A673 (cell line): Measurements from ENCODE around the gene SEMA5B. TPM values are rescaled to one million over a fixed set of nuclear protein-coding genes. Genes with fewer than 3 reads are reported as not detected.

Experiments
- BruUV-seq: library from RNA; stranded (reverse); fragments of 400-500 nt; replicated peaks from 2 replicates; lab custom pipeline; 2021; lab: Mats Ljungman, UMichigan
- CTCF ChIA-PET: fragments of 300-600 bp; sonication (Branson Sonifier 250); formaldehyde crosslinking; loops from one replicate; lab custom pipeline; 2022; ENCODE audit warnings: antibody characterized with exemption; lab: Charles Lee
- POLR2A ChIA-PET: fragments of 300-600 bp; sonication (Branson Sonifier 250); formaldehyde crosslinking; loops from one replicate; lab custom pipeline; 2022; ENCODE audit warnings: antibody characterized with exemption; ENCODE audit not compliant: low non-redundant PET; lab: Charles Lee
- DNase-seq: peaks from one replicate; pipeline ENCODE4 v3.0.0-alpha.2; 2015; ENCODE audit warnings: low spot score
- H3K27ac ChIP-seq: fragments of 200-600 bp; sonication (generic); 2 replicates; pipeline ENCODE4 v1.5.1; 2016; ENCODE audit warnings: mixed run types, low read depth, mild to moderate bottlenecking, mixed read lengths, antibody characterized with exemption, low read length; ENCODE audit not compliant: poor library complexity, severe bottlenecking
- H3K27me3 ChIP-seq: fragments of 200-600 bp; sonication (generic); replicated peaks from 2 replicates; pipeline ENCODE4 v1.6.1; 2017; ENCODE audit warnings: mixed run types, low read depth, mild to moderate bottlenecking, mixed read lengths, antibody characterized with exemption, low read length; ENCODE audit not compliant: insufficient read depth, poor library complexity
- H3K36me3 ChIP-seq: fragments of 200-600 bp; sonication (generic); 2 replicates; pipeline ENCODE4 v1.6.1; 2016; ENCODE audit warnings: mixed run types, mild to moderate bottlenecking, mixed read lengths, antibody characterized with exemption, low read length; ENCODE audit not compliant: insufficient read depth, poor library complexity, severe bottlenecking
- H3K4me1 ChIP-seq: fragments of 200-600 bp; sonication (generic); 2 replicates; pipeline ENCODE4 v1.6.1; 2017; ENCODE audit warnings: mixed run types, mild to moderate bottlenecking, mixed read lengths, antibody characterized with exemption, low read length; ENCODE audit not compliant: insufficient read depth, poor library complexity, severe bottlenecking
- H3K4me3 ChIP-seq: fragments of 200-600 bp; sonication (generic); 2 replicates; pipeline ENCODE4 v1.5.1; 2016; ENCODE audit warnings: low read depth, mixed run types, mild to moderate bottlenecking, mixed read lengths, low read length; ENCODE audit not compliant: poor library complexity, severe bottlenecking
- H3K9me3 ChIP-seq: fragments of 200-600 bp; sonication (generic); 2 replicates; pipeline ENCODE4 v1.6.1; 2016; ENCODE audit warnings: mixed run types, low read depth, mild to moderate bottlenecking, mixed read lengths, antibody characterized with exemption, low read length; ENCODE audit not compliant: poor library complexity, severe bottlenecking
- EZH2 ChIP-seq: fragments of 200-600 bp; sonication (generic); IDR thresholded peaks from 2 replicates; pipeline ENCODE4 v1.6.1; 2017; ENCODE audit warnings: borderline replicate concordance, low read depth, mild to moderate bottlenecking, mixed read lengths, antibody characterized with exemption, low read length; ENCODE audit not compliant: poor library complexity, severe bottlenecking
- intact Hi-C: fragments of 100-400 bp; cut with micrococcal nuclease; formaldehyde crosslinking; loops from one replicate; pipeline ENCODE4 v1.10.0; 2022; ENCODE audit not compliant: unreplicated experiment
- total RNA-seq: library from RNA; stranded (reverse); gene quantifications from 2 replicates; pipeline ENCODE4 v1.2.3, GENCODE V29; 2021
- TF ChIP-seq, protein P1 (sequence below): fragments of 300-800, 200-600 bp; sonication (generic); conservative IDR thresholded peaks from 2 replicates; pipeline ENCODE4 v1.5.1; 2017; ENCODE audit warnings: low read depth, mild to moderate bottlenecking, antibody characterized with exemption, low read length, moderate library complexity, mixed read lengths

Gene SEMA5B
- total RNA-seq, 1 experiment from 2014 or later, result 7.6 TPM

DNA sequence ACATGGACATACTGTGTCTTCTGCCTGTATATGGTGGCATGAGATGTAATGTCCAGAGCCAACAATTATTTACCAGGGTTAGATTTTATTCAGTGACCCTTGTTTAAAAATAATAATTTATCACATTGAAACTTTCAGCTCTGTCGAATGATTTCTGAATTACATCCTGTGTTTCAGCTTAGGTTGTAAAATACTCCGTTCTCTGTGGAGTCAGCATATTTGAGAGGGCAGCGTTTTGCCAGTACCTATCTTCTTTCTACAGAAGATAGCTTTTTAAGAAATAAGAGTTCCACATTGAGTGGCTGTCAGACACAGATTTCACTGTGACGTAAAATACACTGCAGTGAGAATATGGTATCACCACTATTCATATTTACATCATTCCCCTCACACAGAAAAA, 147.4 kb downstream of the SEMA5B start:
- H3K4me3 ChIP-seq, result no peak overlapping the region
- H3K4me1 ChIP-seq, result no peaks in the 10 kb centered on the region
- TF ChIP-seq, protein P1, sequence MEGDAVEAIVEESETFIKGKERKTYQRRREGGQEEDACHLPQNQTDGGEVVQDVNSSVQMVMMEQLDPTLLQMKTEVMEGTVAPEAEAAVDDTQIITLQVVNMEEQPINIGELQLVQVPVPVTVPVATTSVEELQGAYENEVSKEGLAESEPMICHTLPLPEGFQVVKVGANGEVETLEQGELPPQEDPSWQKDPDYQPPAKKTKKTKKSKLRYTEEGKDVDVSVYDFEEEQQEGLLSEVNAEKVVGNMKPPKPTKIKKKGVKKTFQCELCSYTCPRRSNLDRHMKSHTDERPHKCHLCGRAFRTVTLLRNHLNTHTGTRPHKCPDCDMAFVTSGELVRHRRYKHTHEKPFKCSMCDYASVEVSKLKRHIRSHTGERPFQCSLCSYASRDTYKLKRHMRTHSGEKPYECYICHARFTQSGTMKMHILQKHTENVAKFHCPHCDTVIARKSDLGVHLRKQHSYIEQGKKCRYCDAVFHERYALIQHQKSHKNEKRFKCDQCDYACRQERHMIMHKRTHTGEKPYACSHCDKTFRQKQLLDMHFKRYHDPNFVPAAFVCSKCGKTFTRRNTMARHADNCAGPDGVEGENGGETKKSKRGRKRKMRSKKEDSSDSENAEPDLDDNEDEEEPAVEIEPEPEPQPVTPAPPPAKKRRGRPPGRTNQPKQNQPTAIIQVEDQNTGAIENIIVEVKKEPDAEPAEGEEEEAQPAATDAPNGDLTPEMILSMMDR, result no peak
- TF ChIP-seq EZH2, result no peak
- H3K27ac ChIP-seq, result no peak overlapping the region
- BruUV-seq, result no TSS peak
- ChIA-PET POLR2A (no interaction called here), CTCF (no interaction called here)
- no peak for DNase-seq
- no peaks in the 10 kb centered on the region for H3K36me3 ChIP-seq
- intact Hi-C loops, result no loop called here
- no peaks in the 10 kb centered on the region for H3K9me3 ChIP-seq
- no peaks in the 10 kb centered on the region for H3K27me3 ChIP-seq

DNA sequence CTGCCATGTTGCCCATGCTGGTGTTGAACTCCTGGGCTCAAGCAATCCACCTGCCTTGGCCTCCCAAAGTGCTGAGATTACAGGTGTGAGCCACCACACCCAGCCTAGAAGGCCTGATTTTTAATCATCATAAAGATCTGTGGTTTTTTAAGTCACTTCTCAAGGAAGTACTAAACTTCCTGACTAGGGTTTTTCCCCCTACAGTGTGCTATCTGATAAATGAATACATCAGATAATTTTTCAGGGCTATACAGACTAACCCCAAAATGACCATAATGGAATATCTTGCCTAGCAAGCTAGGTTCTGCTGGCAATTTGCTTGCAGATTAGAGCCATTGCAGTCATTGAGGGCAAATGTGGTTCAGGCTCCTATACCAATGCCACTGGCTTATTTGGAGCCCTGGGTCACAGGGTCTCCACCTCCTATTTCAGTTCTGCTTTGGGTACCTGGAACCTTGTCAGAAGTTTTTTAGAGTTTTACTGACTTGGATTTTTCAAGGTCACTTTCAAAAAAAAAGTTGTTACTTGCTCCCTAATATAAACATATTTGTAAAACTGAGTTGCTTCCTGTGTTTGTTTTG, 151.9 kb downstream of the SEMA5B start:
- no peak overlapping the region for H3K4me3 ChIP-seq
- no peaks in the 10 kb centered on the region for H3K27me3 ChIP-seq
- intact Hi-C loops, result no loop called here
- POLR2A ChIA-PET, result no interaction called here
- no peaks in the 10 kb centered on the region for H3K36me3 ChIP-seq
- H3K9me3 ChIP-seq, result no peaks in the 10 kb centered on the region
- no peak for DNase-seq
- BruUV-seq, result no TSS peak
- CTCF ChIA-PET, result no interaction called here
- TF ChIP-seq, protein P1, result no peak
- TF ChIP-seq EZH2, result no peak
- H3K27ac ChIP-seq, result no peak overlapping the region
- H3K4me1 ChIP-seq, result no peaks in the 10 kb centered on the region

DNA sequence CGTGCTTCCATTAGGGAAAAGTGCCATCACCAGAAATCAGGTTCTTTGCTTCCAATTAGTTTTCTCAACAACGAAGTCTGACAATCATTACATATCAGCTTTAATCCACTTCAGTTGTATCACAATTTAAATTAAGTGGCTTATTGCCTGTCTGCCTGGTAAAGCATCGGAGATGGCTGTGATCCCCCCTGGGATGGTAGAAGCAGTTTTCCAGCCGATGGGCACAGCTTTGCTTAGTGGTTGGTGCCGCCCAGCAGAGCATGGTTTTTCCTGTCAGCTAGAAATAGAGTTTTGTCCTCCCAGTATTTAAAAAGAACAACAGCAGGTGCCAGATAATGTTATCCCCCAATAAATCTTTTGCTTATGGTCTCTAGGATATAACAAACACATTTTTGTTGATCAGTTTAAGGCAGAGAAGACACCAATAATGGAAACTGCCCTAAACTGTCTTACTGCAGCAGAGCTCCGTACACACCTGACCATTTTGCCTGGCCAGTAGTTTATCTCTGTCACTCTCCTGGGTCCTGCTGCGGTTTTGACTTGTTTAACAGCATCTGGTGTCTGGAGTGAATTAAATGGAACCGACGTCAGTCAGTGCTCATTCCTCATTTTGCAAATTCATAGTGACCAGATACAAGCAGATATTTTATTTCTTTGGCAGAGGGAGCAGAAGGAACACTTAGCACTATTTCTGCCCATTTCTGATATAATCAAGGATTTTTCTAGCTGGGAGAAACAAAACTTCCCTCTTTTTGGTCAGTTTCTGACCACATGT, 153.6 kb downstream of the SEMA5B start:
- Histone ChIP-seq H3K4me3 (no peak overlapping the region), H3K27me3 (no peaks in the 10 kb centered on the region), H3K9me3 (no peaks in the 10 kb centered on the region), H3K36me3 (no peaks in the 10 kb centered on the region), H3K4me1 (no peaks in the 10 kb centered on the region), H3K27ac (no peak overlapping the region)
- intact Hi-C loops, result no loop called here
- BruUV-seq, result no TSS peak
- TF ChIP-seq EZH2, result no peak
- TF ChIP-seq, protein P1, result no peak
- no peak for DNase-seq
- ChIA-PET POLR2A (no interaction called here), CTCF (no interaction called here)
